SK-N-DZ (cell line): ENCODE measurements around the gene ARL8B. TPM values are rescaled to one million over a fixed set of nuclear protein-coding genes. Genes with fewer than 3 reads are reported as not detected.
"Not testable (repeated sequence)": the region's sequence is repeated elsewhere in the genome, so short reads cannot be mapped to it uniquely, and the experiment has no call there.

Experiments
- DNase-seq: peaks from one replicate; pipeline ENCODE4 v3.0.0-alpha.2; 2015; ENCODE audit warnings: low spot score
- polyA plus RNA-seq, 2 experiments: library from polyadenylated mRNA; depleted of rRNA; stranded (reverse); fragments of >200 nt; gene quantifications; 2 replicates each; pipeline ENCODE4 v1.2.3, GENCODE V29; 2014

ARL8B gene
- polyA plus RNA-seq (2014; cell fraction: cytosol; rRNA removed) = 68.0 and 71.1 TPM in 2 replicates
- polyA plus RNA-seq (2014; cell fraction: nucleus; rRNA removed) = 39.2 and 49.2 TPM in 2 replicates

DNA sequence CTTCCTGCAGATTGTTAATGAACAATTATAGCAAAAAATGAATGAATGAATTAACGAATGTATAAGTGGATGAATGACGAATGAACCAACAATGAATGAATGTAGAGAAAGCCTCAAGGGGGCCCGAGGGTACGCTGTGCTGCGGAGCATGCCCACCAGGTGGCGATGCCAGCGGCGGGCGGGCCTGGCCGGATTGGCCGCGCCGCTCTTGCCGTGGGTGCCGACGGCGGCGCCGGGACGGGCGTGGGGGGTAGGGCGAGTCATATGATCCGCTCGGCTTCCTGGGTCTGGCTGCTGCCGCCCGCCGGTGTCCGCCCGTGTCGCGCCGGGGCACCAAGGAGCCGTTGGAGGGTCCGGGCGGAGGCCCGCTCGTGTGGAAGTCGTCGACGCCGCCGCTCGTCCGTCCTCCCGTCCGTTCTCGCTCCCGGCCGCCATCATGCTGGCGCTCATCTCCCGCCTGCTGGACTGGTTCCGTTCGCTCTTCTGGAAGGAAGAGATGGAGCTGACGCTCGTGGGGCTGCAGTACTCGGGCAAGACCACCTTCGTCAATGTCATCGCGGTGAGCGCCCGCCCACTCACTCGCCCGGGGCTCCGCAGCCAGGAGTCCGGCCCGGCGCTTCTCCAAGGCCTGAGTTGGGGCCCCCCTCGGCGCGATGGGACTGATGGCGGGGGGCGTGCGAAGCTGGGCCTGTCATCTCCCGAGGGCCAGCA lies at the start of gene ARL8B:
Gene ARL8B (plus strand): TSS at position 263 of the 711 bp plus-strand sequence. CDS start 174 bp downstream, at position 437.
- peak; percentile 86 for DNase-seq

DNA sequence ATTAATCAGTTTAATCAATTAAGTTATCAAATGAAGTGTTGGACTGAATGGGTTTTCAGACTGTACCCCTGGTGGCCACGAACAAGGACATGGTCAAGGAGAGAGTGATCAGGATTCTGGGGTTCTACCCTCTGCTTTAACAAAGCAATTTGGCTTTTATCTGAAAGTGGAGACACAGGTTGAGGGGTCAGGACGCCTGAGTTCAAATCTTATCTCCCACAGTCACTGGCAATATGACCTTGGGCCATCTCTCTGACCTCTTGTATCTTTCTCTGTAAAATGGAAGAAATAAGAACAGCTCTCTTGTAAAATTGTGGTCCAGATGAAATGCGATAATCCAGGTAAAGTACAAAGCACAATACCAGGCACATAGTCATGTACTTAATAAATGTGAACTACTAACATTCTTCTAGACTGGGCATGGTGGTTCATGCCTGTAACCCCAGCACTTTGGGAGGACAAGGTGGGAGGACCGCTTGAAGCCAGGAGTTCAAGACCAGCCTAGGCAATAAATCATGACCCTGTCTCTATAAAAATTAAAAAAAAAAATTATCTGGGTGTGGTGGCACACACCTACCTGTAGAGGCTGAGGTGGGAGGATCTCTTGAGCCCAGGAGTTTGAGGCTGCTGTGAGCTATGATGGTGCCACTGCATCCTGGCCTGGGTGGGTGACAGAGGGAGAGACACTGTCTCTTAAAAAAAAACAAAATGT lies 48.6 kb upstream of the ARL8B start:
- DNase-seq = no peak

DNA sequence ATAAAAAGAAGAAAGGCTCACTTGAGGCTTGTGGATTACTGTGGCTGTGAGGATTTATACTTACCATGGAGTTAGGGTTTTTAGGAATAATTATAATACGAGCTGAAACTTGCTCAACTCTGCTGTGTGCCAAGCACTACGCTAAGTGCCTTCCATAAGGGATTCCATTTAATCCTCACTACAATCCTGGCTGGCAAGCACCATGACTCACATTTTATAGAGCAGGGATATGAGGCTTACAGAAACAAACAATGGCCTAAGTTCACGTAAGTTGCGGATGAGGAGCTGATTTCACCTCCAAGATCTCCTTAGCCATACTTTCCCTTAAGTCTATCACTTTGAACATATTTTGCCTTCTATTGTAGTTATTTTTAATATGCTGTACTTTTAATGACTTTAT lies 43.9 kb upstream of the ARL8B start:
- DNase-seq = no peak

DNA sequence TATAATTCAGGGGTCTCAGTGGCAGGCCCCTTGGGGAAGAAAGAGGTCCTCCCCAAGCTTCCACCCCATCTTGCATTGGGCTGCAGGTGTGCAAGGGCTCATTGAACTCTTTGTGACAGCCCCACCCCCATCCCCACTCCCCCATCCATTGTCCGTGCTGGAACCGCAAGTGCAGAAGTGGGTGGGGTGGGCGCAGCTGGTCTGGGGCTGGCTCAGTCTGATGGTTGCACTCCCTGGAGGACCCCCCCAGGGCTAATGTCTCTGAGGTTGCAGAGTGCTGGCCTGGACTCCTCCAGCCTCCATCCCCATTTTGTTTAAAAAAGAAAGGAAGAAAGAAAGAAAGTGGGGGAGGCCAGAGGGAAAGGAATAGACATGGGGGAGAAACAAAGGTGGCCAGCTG lies 42.3 kb upstream of the ARL8B start:
- DNase-seq = no peak

DNA sequence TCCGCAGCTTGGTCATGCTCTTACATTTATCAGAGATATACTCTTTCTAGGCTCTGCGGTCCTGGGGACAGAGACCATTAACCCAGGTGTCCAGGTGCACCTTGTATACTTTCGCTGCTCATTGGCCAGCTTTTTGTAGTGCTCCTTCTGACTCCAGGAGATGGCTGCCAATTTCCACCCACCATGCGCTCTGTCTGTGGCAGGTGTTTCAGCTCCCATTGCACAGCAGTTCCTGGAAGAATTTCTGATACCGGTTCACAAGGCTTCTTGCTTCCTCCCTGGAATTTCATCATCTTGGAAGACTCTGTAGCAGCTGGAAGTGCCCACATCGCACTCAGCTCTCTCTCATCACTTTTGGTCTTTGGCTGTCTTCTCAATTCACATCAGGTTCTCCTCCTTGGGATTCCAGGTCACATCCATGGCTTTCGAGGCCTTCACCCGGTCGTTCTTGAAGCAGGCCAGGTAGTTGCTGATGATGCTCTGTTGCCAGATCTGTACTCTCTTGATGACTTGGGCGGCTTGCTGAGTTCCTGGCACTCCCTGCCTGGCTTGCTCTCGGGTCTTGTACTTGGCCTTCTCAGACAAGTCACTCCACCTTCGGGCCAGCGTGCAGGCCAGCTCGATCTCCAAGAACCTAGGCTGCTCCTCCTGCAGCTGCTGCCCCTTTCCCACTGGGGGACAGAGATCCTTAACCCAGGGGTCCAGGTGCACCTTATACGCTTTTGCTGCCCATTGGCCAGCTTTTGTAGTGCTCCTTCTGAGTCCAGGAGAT lies 41.1 kb upstream of the ARL8B start:
- DNase-seq = no peak

DNA sequence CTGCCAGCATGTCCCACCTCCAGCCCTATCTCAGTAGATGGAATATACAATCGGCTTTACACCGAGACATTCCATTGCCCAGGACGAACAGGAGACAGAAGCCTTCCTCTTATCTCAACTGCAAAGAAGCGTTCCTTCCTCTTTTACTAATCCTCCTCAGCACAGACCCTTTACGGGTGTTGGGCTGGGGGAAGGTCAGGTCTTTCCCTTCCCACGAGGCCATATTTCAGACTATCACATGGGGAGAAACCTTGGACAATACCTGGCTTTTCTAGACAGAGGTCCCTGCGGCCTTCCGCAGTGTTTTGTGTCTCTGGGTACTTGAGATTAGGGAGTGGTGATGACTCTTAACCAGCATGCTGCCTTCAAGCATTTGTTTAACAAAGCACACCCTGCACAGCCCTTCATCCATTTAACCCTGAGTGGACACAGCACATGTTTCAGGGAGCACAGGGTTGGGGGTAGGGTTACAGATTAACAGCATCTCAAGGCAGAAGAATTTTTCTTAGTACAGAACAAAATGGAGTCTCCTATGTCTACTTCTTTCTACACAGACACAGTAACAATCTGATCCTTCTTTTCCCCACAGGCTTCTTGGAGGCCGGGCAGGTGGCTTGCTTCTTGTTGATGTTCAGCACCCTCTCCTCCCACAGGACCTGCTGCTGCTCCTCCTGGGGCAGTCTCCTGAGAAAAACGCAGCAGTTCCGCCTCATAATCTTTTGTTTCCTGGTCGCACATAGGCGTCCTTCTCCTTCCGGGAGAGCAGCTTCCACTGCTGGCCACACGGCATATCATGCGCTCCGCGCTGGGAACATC lies 39.9 kb upstream of the ARL8B start:
- DNase-seq = not testable (repeated sequence)

DNA sequence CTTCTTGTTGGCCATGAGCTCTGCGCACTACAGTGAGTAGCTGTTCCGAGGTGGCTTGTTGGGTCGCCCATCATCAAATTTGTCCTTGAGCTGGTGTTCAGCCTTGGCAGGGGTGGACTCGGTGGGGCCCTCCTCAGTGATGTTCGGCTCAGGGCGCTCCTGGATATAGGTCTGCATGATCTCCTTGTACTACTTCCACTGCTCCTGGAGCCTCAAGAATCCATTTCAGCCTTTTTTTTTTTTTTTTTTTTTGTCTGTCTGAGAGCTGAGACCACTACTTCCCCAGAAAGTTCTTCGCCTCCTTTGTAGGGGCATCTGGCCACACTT lies 39.3 kb upstream of the ARL8B start:
- DNase-seq = no peak

DNA sequence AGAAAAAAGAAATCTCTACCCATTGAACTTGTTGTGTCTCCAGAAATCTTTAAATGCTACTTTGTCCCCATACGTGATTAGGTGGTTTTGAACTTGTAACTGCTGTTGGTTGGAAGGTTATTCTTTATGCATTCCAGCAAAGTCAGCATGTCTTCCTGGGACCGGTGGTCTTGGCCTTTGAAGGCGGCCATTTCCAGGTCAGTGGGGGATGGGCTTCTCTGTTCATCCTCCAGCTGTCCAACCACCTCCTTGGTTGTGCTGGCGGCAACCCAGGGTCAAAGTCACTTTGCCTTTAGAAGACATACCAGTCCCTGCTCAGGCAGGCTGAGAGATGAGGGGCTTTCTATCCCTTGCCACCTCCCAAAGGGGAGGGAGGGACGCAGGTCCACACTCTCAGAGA lies 37.9 kb upstream of the ARL8B start:
- DNase-seq = no peak

DNA sequence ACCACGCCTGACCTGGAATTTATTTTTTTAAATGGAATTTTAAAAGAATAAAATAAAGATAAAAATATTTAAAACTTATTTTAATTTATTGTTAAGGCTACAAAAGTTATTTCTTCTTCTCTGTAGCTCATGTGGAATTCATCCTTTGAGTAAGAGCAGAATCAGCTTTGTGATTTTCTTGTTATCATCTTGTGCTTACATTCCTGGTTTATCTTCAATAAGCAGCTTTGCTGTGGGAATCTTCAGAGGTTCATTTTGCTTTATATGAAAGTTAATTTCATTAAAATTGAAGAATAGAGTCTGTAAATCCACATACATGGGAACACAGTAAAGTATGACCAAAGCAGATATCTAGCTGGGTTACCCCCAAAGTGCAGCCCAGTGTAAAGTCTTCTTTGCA lies 35.4 kb upstream of the ARL8B start:
- DNase-seq = no peak

DNA sequence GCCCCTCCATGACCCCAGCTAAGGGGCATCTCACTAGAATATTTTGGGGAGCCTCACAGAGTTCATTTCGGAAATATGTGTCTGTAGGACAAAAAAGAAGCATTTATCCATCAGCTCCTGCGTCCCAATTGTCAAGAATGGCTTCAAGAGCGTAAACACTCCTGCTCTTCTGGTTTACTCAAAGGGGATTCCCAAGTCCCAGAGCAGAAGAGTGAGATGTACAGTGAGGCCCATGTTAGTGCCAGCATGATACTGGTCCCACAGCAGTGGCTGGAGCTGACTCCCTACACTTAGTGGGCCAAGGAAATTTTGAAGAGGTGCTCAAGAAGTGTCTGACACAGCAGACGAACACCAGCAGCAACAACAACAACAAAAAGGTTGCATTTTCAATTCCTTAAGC lies 34.9 kb upstream of the ARL8B start:
- no peak for DNase-seq

DNA sequence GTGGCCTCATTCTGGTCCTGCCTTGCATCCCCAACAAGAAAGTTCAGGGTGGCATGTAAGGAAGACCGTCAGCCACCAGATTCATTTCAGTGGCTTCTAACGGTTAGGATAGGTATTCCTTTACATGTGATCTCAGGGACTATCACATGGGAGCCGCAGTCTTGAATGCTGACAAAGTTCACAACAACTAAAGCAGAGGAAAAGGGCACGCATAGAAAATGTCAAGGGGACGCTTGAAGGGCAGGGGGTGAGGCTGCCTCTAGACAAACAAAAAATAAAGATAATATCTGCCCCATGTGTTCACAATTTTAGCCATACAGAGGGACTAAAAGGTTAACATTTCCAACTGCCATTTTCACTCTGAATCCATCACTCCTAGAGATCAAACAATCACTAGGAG lies 31.9 kb upstream of the ARL8B start:
- DNase-seq = no peak

DNA sequence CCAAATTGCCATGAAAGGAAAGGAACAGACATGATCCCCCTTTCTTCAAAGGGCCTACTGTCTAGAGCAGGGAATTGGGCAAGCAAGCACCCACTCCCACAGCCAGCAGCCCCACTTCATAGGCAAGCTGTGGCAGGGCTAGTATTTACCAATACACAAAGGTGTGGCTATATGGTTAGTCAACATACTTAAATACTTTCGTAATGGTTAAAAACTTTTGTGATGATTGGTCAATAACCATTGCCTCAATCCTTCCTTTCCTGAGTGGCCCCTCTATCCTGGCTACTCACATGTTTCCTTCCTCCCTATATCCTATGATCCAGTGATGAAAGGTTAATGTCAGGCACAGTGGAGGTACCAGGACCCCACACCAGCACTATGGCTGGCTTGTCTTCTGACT lies 30.1 kb upstream of the ARL8B start:
- DNase-seq = no peak

DNA sequence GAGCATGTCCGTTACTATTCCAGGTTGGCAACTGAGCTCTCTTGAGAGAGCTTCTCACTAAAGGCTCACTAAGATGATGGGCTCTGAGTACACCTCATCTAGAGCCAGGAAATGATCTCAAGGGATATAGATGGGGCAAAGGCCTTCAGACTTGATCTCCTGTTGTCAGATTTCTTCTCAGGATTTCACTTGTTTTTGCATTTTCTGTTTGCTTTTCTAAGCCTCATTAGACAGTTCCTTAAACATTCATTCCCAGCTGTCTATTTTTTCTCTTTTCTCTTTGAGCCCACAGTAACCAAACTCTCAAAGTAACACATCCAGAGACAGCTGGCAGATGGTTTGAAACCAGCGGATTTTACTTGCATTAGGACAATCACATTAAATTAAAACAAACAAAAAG lies 28.4 kb upstream of the ARL8B start:
- no peak for DNase-seq

DNA sequence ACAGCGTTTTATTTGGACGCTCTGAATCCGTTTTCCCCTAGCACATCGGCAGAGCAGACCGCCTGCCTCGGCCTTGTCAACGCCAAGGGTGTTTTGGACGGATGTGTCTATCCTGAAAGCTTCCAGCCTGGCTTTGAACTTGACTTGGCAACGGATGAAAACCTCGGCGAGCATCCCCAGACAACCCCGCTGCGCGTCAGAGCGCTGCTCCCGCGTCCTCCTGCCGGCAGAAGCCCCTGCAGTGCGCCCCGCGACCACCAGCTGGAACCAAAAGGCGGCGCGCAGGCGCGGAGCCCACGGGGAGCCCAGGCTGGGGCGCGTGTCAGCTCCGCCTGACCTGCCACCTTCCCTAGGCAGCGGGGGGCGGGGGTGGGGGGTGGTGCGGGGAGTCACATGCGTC lies 26.2 kb upstream of the ARL8B start:
- DNase-seq = peak; percentile 83

DNA sequence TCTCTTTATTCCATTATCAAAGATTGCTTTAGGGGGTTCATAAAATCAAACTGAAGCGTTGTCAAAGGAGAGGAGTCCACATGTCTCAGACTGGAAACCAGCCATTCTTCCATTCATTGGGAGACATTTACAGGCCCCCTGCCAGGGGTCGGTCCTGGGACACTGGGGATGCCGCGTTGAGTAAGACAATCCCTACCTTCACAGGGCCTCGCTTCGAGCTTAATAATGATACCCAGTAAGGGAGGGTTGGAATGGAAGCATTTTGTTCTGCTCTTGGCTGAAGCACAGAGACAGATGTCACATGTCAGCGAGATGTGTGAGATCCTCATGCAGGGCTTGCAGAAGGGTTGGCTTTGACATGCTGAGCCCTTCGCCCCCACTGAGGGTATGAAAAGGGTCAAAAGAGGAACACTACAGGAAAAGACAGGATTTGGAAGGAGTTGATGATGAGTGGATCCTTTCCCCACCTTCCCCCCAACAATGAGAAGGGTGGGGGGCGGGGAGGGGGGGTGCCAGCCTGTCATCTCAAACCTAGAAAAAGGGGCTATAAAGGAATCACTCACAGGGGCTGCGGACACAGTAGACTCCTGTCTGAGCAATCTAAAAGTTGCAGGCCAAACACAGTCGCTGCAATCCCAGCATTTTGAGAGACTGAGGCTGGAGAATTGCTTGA lies 25.6 kb upstream of the ARL8B start:
- no peak for DNase-seq

DNA sequence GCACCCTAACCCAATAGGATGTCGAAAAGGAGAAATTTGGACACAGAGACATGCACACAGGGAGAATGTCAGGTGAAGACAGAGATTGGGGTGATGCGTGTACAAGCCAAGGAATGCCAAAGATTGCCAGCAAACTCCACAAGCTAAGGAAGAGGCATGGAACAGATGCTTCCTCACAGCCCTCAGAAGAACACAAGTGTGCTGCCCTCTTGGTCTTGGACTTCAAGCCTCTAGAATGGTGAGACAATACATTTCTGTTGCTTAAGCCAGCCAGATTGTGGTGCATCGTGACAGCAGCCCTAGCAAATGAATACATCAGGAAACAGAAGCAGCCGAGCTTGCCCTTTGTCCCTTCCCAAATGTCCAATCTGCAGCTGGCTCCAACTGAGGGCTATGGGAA lies 23.7 kb upstream of the ARL8B start:
- no peak for DNase-seq

DNA sequence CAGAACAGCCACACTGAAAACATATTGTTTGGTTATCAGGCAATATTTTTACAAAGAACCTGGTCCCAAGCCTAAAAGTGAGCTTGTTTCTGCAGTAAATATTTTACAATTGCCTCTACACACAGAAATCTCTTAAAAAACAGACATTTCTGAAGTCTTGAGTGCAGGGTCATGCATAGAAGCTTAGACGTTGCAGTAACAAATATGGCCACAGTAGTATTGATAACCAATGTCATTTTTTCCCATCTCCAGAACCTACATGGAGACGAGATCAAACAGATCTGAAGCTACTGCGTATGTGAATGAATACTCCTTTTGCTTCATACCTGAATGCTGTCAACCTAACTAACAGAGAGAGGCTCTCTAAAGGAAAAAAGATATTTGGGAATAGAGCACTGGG lies 19.6 kb upstream of the ARL8B start:
- no peak for DNase-seq

DNA sequence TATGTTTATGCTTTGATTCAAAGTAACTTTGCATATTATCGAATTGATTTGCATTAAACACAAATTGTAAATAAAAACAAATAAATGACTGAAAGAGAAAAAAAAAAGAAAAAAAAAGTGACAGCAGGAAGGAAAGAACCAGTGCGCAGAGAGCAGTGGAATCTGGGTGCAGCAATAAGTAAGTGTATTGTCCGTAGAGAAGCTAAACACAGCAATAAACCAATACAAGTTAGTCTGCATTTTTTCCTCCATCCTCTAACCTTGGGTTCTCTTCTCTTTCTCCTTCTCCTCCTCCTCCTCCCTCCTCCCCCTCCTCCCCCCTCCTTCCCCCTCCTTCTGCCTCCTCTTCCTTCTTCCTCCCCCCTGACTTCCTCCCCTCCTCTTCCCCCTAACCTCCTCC lies 18.3 kb upstream of the ARL8B start:
- DNase-seq = no peak

DNA sequence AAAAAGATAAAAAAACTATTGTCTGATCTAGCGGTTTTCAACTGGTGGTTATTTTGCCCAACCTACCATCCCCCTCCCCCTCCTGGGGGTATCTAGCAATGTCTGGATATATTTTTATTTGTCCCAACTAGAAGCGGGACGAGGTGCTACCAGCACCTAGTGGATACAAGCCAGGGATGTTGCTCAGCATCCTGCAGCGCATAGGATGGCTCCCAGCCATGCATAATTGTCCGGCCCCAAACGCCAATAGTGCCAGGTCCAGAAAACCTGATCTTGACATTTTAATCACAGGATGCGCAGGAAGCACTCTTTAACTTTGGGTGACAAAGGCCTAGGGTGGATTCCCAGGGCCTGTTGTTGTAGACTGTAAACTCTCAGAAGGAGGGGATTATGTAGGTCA lies 17.0 kb upstream of the ARL8B start:
- DNase-seq = no peak

DNA sequence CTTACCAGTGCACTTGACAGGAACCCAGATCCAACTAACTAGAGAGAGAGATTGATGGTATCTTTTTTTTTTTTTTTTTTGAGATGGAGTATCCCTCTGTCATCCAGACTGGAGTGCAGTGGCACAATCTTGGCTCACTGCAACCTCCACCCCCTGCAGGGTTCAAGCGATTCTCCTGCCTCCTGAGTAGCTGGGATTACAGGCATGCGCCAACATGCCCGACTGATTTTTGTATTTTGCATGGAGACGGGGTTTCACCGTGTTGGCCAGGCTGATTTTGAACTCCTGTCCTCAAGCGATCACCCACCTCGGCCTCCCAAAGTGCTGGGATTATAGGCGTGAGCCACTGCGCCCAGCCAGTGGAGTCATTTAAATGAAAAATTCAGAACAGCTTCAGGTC lies 15.7 kb upstream of the ARL8B start:
- DNase-seq = not testable (repeated sequence)

DNA sequence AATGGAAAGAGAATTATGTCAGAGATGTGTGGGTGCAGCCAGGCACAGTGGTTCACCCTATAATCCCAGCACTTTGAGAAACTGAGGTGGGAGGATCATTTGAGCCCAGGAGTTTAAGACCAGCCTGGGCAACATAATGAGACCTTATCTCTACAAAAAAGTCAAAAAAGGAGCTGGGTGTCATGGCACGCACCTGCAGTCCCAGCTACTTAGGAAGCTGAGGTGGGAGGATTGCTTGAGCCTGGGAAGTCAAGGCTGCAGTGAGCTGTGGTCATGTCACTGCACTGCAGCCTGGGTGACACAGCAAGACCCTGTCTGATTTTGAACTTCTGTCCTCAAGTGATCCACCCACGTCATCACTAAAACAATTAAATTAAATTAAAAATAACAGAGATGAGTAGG lies 15.2 kb upstream of the ARL8B start:
- DNase-seq = not testable (repeated sequence)
